K562 (cell line): ENCODE measurements around the gene KCNK16. TPM values are rescaled to one million over a fixed set of nuclear protein-coding genes. Genes with fewer than 3 reads are reported as not detected.

Experiments
- ATAC-seq: fragments of 200-7000 bp; cut with Tn5 transposase; 3 replicates; pipeline ENCODE4 v1.9.1; 2020; ENCODE audit warnings: moderate library complexity
- BruUV-seq: library from RNA; stranded (reverse); fragments of 400-500 nt; replicated peaks from 2 replicates; lab custom pipeline; 2021; lab: Mats Ljungman, UMichigan
- CTCF ChIA-PET: fragments of 300-600 bp; formaldehyde crosslinking; extraction: SDS; loops from one replicate; lab custom pipeline; 2021; ENCODE audit warnings: low intra/inter-chr PET ratio; lab: Yijun Ruan, JAX
- POLR2A ChIA-PET: fragments of 300-600, 350-650 bp; sonication (Branson Sonifier 250); formaldehyde crosslinking; extraction: SDS; loops from one replicate; lab custom pipeline; 2021; ENCODE audit warnings: antibody characterized with exemption, inconsistent platforms; lab: Yijun Ruan, JAX
- DNase-seq, 4 experiments: peaks; one replicate each; pipeline versions ENCODE4 v3.0.0 to v3.0.0-alpha.2; 2011 to 2018; ENCODE audit warnings: low spot score in 3 of 4, mixed read lengths in 3 of 4; ENCODE audit errors: extremely low read depth in 1 of 4
- FAIRE-seq: peaks from 2 replicates; lab custom pipeline; 2011; peaks lifted over from hg19 to GRCh38; lab: Jason Lieb, UNC
- H2AFZ ChIP-seq: 2 replicates; pipeline ENCODE4 v1.6.0; 2011; ENCODE audit warnings: low read depth, low read length, control low read depth, inconsistent platforms
- H3K27ac ChIP-seq: fragments of 200-600 bp; 3 replicates; pipeline ENCODE4 v1.8.0; 2011; ENCODE audit warnings: low read depth, mild to moderate bottlenecking, control low read depth, inconsistent platforms, low read length, moderate library complexity, mixed read lengths; ENCODE audit errors: extremely low read depth
- H3K27me3 ChIP-seq, 2 experiments: fragments of 300-600 bp in 1 of 2; 2 replicates in 1 of 2; 3 replicates in 1 of 2; pipeline versions ENCODE4 v1.6.0 to v1.8.0; 2011; ENCODE audit warnings: inconsistent platforms in 2 of 2, low read length in 2 of 2, mild to moderate bottlenecking in 1 of 2, mixed read lengths in 1 of 2, moderate library complexity in 1 of 2; ENCODE audit not compliant: control insufficient read depth in 2 of 2, insufficient read depth in 2 of 2
- H3K36me3 ChIP-seq: fragments of 300-600 bp; 3 replicates; pipeline ENCODE4 v1.8.0; 2011; ENCODE audit warnings: mild to moderate bottlenecking, low read length, inconsistent platforms; ENCODE audit not compliant: control insufficient read depth, insufficient read depth
- H3K4me1 ChIP-seq, 2 experiments: fragments of 200-600 bp in 1 of 2; replicated peaks in 1 of 2; 2 replicates in 1 of 2; 3 replicates in 1 of 2; pipeline versions ENCODE4 v1.5.1 to v1.8.0; 2011; ENCODE audit warnings: inconsistent platforms in 2 of 2, low read length in 2 of 2, mild to moderate bottlenecking in 1 of 2, mixed read lengths in 1 of 2, moderate library complexity in 1 of 2; ENCODE audit not compliant: control insufficient read depth in 2 of 2, insufficient read depth in 2 of 2
- H3K4me2 ChIP-seq: 2 replicates; pipeline ENCODE4 v1.6.1; 2011; ENCODE audit warnings: low read length, control low read depth, inconsistent platforms, mixed read lengths; ENCODE audit not compliant: insufficient read depth
- H3K4me3 ChIP-seq: fragments of 200-600 bp; sonication (generic), shearing (Covaris generic); 2 replicates; pipeline ENCODE4 v1.5.1; 2016; ENCODE audit warnings: control low read depth, inconsistent platforms
- H3K79me2 ChIP-seq: fragments of 200-600 bp; 3 replicates; pipeline ENCODE4 v1.8.0; 2011; ENCODE audit warnings: low read length, inconsistent platforms; ENCODE audit not compliant: control insufficient read depth, insufficient read depth
- H3K9ac ChIP-seq, 2 experiments: 2 replicates each; pipeline versions ENCODE4 v1.6.0 to v1.6.1; 2011; ENCODE audit warnings: low read depth in 2 of 2, low read length in 2 of 2, control low read depth in 1 of 2, inconsistent platforms in 1 of 2, mild to moderate bottlenecking in 1 of 2, mixed read lengths in 1 of 2; ENCODE audit not compliant: insufficient read depth in 1 of 2
- H3K9me1 ChIP-seq: one replicate; pipeline ENCODE4 v1.6.0; 2011; ENCODE audit warnings: inconsistent platforms, mild to moderate bottlenecking, low read length, moderate library complexity; ENCODE audit not compliant: control insufficient read depth, insufficient read depth
- H3K9me3 ChIP-seq: replicated peaks from 2 replicates; pipeline ENCODE4 v1.5.1; 2011; ENCODE audit warnings: low read depth, low read length, inconsistent platforms; ENCODE audit not compliant: control insufficient read depth, insufficient read depth
- H4K20me1 ChIP-seq: replicated peaks from 2 replicates; pipeline ENCODE4 v1.6.1; 2011; ENCODE audit warnings: low read length, inconsistent platforms, mixed read lengths; ENCODE audit not compliant: control insufficient read depth, insufficient read depth
- DDX20 ChIP-seq: fragments of 450-650 bp; IDR thresholded peaks from 2 replicates; pipeline ENCODE4 v1.6.1; 2016; ENCODE audit warnings: missing genetic modification characterization, low read depth, mild to moderate bottlenecking, missing compliant biosample characterization, moderate library complexity
- EGR1 ChIP-seq: fragments of 450-650 bp; conservative IDR thresholded peaks from 2 replicates; pipeline ENCODE4 v1.6.1; 2017; ENCODE audit warnings: mild to moderate bottlenecking
- GTF3C2 ChIP-seq: IDR thresholded peaks from 3 replicates; pipeline ENCODE4 v1.6.1; 2011; ENCODE audit warnings: borderline replicate concordance, mild to moderate bottlenecking, moderate library complexity; ENCODE audit not compliant: insufficient read length; ENCODE audit errors: extremely low read depth
- HMG20A ChIP-seq: fragments of 450-650 bp; formaldehyde crosslinking; conservative IDR thresholded peaks from 2 replicates; pipeline ENCODE4 v1.4.0; 2020; ENCODE audit warnings: mild to moderate bottlenecking, mixed read lengths
- NR2C2 ChIP-seq, 2 experiments: fragments of 200-800 bp in 1 of 2; sonication (Bioruptor generic) in 1 of 2; sonication (generic) in 1 of 2; formaldehyde crosslinking in 1 of 2; IDR thresholded peaks; 2 replicates each; pipeline versions ENCODE4 v1.6.1 to v1.8.0; 2016 to 2022; ENCODE audit warnings: mild to moderate bottlenecking in 1 of 2, missing compliant biosample characterization in 1 of 2, missing genetic modification characterization in 1 of 2, missing genetic modification reagents in 1 of 2
- VEZF1 ChIP-seq: fragments of 200-800 bp; sonication (Bioruptor generic); IDR thresholded peaks from 2 replicates; pipeline ENCODE4 v1.6.1; 2017; ENCODE audit warnings: missing genetic modification characterization, missing compliant biosample characterization
- ZNF551 ChIP-seq: fragments of 250-450 bp; sonication (Bioruptor Pico); IDR thresholded peaks from 2 replicates; pipeline ENCODE4 v1.5.0; 2021; ENCODE audit warnings: mild to moderate bottlenecking, moderate library complexity
- ZNF830 ChIP-seq: fragments of 250-450 bp; sonication (Bioruptor Pico); IDR thresholded peaks from 2 replicates; pipeline ENCODE4 v1.5.0; 2021; ENCODE audit warnings: mild to moderate bottlenecking
- WGBS: fragments of 100-300 bp; shearing (Covaris generic); methylation state at CpG from one replicate; pipeline ENCODE4 v1.1.6; 2016; ENCODE audit warnings: low coverage, mixed read lengths; ENCODE audit not compliant: insufficient coverage; ENCODE audit errors: missing lambda C conversion rate; 5-methylcytosine and 5-hydroxymethylcytosine counted together
- in situ Hi-C: fragments of 300-500 bp; cut with MboI; formaldehyde crosslinking; loops from 4 replicates; pipeline ENCODE4 v1.15.0; 2018; ENCODE audit warnings: inconsistent platforms, mixed read lengths
- intact Hi-C: fragments of 100-400 bp; cut with micrococcal nuclease; formaldehyde crosslinking; loops from 2 replicates; pipeline ENCODE4 v1.14.2; 2022
- polyA plus RNA-seq, 8 experiments: library from polyadenylated mRNA; depleted of rRNA in 4 of 8; stranded (reverse) in 5 of 8; unstranded in 3 of 8; fragments of >200 nt; fragmentation: Nextera tagmentation in 2 of 8; fragmentation: Illumina TruSeq in 1 of 8; extraction: Ambion mirVana in 2 of 8; extraction: Trizol in 1 of 8; gene quantifications; 2 replicates each; pipeline versions ENCODE4 v1.2.1 to v1.2.3, GENCODE V29; 2011 to 2014; ENCODE audit warnings: inconsistent platforms in 1 of 8, missing spikeins in 1 of 8
- total RNA-seq, 7 experiments: library from RNA; depleted of rRNA in 6 of 7; stranded (reverse); fragments of >200 nt in 6 of 7; fragmentation: Illumina TruSeq in 2 of 7; extraction: Trizol in 2 of 7; gene quantifications; 2 replicates each; pipeline versions ENCODE4 v1.2.1 to v1.2.3, GENCODE V29; 2011 to 2021; ENCODE audit warnings: low replicate concordance in 1 of 7

KCNK16 gene
- total and polyA plus RNA-seq, 9 of the 15 experiments (the other 6 are each of a cell fraction or from before 2014, with no cell fraction given): not detected

- H4K20me1 ChIP-seq: peaks cover 16% of the 10 kb centered on the region
- no peak for TF ChIP-seq ZNF551 (CRISPR knock-in tag)
- TF ChIP-seq HMG20A (CRISPR knock-in tag): no peak
- no peak for TF ChIP-seq GTF3C2
- TF ChIP-seq ZNF830 (CRISPR knock-in tag): no peak
- peak; percentile 66 for TF ChIP-seq EGR1
- TF ChIP-seq NR2C2 (CRISPR knock-in tag; IDR thresholded peaks at IDR 0.05): no peak
- no peak for TF ChIP-seq NR2C2 (tag; IDR thresholded peaks at IDR 0.05)
- peak; percentile 90 for TF ChIP-seq VEZF1 (CRISPR knock-in tag)
- TF ChIP-seq DDX20 (tag): no peak
- TF ChIP-seq, all 486 proteins: peak for 2
- CTCF ChIA-PET: interaction anchor here (0.6 to 1.3 kb wide), 2 partner anchors 129 to 576 kb away, joined by 3 to 5 read pairs; no protein-coding TSS in a partner anchor
- no peaks in the 10 kb centered on the region for H3K36me3 ChIP-seq
- DNase-seq (peak; percentile 43 to 69 (median 59)), ATAC-seq (peak; percentile 82), FAIRE-seq (no peak)
- H3K27ac ChIP-seq: no peak overlapping the region
- H2AFZ ChIP-seq: no peak overlapping the region
- H3K4me3 ChIP-seq: no peak overlapping the region
- H3K79me2 ChIP-seq: no peaks in the 10 kb centered on the region
- POLR2A ChIA-PET: interaction anchor here (1.0 kb wide), 1 partner anchor 114 kb away, joined by 3 read pairs; no protein-coding TSS in a partner anchor
- peaks cover 61 to 67% of the 10 kb centered on the region in 2 experiments for H3K27me3 ChIP-seq
- intact Hi-C loops (no loop called here), in situ Hi-C loops (no loop called here)
- 4% methylated on average over 5 of the region's 5 CpGs for WGBS
- H3K4me2 ChIP-seq: no peak overlapping the region
- H3K9ac ChIP-seq: no peak overlapping the region; a peak in 1 of 4 replicates
- no TSS peak for BruUV-seq
- peaks cover 0 to 4% of the 10 kb centered on the region in 2 experiments; a peak in 2 of 5 replicates for H3K4me1 ChIP-seq
- H3K9me1 ChIP-seq: no peaks in the 10 kb centered on the region
- no peaks in the 10 kb centered on the region for H3K9me3 ChIP-seq
Observed at GRCh38 chr6:39295611-39296011, 26.9 kb downstream of the KCNK16 start.
